Choroid plexus epithelial cell (primary cell): ENCODE measurements around the gene AP1B1.
"Not testable (repeated sequence)": the region's sequence is repeated elsewhere in the genome, so short reads cannot be mapped to it uniquely, and the experiment has no call there.

Source experiments
- DNase-seq: peaks from one replicate; pipeline ENCODE4 v3.0.0-alpha.2; 2010; ENCODE audit warnings: low read depth
- H3K4me3 ChIP-seq: 2 replicates; pipeline ENCODE4 v1.5.1; 2011; ENCODE audit warnings: low read depth, mild to moderate bottlenecking, control low read depth, low read length, moderate library complexity
- TF ChIP-seq, protein P1 (sequence below): conservative IDR thresholded peaks from 2 replicates; pipeline ENCODE4 v1.5.1; 2011; ENCODE audit warnings: low read depth, mild to moderate bottlenecking, control low read depth, inconsistent platforms, low read length, moderate library complexity

The AP1B1 gene

DNA sequence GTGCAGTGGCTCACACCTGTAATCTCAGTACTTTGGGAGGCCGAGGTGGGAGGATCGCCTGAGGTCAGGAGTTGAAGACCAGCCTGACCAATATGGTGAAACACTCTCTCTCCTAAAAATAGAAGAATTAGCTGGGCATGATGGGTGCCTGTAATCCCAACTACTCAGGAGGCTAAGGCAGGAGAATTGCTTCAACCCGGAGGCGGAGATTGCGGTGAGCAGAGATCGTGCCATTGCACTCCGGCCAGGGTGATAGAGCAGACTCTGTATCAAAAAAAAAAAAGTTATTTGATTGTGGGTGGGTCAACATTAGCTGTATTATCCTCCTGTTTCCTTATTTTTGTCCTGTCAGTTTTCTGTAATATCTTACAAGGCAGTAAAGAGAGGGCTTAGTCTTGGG lies 38.1 kb upstream of the AP1B1 start:
- TF ChIP-seq, protein P1, sequence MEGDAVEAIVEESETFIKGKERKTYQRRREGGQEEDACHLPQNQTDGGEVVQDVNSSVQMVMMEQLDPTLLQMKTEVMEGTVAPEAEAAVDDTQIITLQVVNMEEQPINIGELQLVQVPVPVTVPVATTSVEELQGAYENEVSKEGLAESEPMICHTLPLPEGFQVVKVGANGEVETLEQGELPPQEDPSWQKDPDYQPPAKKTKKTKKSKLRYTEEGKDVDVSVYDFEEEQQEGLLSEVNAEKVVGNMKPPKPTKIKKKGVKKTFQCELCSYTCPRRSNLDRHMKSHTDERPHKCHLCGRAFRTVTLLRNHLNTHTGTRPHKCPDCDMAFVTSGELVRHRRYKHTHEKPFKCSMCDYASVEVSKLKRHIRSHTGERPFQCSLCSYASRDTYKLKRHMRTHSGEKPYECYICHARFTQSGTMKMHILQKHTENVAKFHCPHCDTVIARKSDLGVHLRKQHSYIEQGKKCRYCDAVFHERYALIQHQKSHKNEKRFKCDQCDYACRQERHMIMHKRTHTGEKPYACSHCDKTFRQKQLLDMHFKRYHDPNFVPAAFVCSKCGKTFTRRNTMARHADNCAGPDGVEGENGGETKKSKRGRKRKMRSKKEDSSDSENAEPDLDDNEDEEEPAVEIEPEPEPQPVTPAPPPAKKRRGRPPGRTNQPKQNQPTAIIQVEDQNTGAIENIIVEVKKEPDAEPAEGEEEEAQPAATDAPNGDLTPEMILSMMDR = no peak
- H3K4me3 ChIP-seq = no peak overlapping the region
- no peak for DNase-seq

DNA sequence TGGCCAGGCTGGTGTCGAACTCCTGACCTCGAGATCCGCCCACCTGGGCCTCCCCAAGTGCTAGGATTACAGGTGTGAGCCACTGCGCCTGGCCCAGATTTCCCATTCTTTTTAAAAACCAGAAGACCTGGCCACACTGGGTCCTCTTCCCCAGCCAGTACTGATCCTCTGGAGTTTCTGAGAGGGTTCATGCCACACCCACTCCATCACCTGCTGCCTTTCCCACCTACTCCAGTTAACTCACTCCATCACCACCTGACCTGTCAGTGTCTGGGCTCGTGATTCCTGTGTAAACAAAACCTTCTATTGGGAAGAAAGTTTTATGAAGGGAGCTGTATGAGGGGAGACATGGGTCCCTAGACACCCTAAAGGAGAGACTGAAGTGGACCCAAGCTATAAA lies 30.3 kb upstream of the AP1B1 start:
- not testable (repeated sequence) for H3K4me3 ChIP-seq, DNase-seq

DNA sequence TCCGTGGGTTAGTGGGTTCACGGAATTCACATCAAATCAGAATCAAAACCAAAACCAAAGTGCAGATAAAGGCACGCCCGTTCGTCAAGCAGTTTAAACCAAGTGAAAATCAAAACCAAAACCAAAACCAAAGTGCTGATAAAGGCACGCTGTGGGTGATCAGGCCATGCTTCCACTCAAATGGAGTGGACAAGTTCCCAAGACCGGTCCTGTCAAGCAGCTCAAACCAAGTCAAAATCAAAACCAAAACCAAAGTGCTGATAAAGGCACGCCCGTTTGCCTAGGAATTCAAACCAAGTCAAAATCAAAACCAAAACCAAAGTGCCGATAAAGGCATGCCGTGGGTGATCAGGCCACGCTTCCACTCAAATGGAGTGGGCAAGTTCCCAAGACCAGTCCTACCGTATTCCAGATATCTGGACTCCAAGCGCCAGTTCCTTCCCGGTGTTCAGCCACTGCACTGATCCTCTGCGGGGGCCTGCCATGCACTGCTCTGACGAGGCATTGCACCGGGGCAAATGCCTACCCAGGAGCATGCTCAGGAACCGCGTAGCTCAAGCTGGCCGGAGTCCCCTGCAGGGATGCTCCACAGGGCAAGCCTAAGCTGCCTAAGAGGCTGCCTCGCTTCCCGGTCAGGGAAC lies 26.7 kb upstream of the AP1B1 start:
- H3K4me3 ChIP-seq = not testable (repeated sequence)
- DNase-seq = peak; percentile 3

DNA sequence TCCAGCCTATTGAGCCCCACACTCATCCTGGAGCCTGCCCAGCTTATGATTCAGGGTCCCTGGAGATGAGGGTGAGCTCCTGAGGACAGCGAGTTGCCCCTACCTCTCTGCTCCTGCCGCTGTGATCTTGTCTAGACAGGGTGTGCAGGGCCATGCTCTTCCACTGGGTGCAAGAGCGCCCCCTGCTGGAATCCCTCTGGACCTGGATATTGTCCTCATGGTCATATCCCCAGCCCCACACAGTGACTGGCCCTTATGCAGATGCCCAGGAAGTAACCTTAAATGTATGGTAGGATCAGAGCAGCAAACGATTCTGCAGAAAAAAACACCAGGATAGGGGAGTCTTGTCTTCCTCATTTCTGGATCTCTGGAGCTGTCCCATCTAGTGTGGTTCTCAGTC lies 24.4 kb upstream of the AP1B1 start:
- not testable (repeated sequence) for DNase-seq, H3K4me3 ChIP-seq
- TF ChIP-seq, protein P1 = peak; percentile 40

DNA sequence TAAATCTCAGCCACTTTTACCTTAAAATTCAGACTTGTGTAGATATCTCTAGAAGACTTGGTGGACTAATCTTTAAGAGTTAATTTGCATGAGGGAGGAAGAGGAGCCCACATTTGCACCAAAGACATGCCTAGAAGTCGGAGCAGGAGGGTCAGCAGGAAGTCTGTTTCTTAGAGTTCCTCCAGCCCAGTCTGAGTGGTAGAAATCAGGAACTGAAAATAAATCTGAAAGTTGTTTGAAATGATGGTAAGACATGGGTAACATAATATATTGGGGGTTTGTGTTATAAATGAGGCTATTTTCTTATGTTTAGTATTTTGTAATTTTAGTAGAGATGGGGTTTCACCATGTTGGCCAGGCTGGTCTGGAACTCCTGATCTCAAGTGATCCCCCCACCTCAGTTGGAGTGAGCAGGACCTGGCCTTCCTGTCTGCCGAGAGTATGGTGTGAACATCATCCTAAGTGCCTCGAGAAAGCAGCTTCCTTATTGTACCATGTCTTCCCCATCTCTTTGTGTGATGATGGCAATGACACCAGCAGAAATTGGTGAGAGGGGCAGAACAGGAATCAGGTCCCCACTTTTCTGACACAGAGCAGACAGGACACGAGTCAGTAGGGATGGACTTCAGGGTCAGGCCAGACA lies 23.3 kb upstream of the AP1B1 start:
- not testable (repeated sequence) for DNase-seq, H3K4me3 ChIP-seq

DNA sequence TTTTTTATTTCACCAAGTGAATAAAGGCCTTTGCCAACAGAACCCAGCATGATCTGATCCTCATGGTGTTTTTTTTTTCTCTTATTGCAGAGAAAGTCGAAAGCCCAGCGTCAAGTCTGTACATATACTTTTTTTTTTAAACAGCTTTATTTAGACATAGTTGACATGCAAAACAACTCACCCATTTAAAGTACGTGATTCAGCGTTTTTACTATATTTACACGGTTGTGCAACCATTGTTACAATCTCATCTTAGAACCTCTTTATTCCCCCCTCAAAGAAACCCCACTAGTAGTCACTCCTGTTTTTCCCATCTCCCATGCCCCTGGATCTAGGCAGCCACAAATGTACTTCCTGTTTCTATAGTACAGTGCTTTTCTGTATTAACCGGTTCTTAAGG lies 20.6 kb upstream of the AP1B1 start:
- DNase-seq = no peak
- TF ChIP-seq, protein P1 = no peak
- no peak overlapping the region for H3K4me3 ChIP-seq

DNA sequence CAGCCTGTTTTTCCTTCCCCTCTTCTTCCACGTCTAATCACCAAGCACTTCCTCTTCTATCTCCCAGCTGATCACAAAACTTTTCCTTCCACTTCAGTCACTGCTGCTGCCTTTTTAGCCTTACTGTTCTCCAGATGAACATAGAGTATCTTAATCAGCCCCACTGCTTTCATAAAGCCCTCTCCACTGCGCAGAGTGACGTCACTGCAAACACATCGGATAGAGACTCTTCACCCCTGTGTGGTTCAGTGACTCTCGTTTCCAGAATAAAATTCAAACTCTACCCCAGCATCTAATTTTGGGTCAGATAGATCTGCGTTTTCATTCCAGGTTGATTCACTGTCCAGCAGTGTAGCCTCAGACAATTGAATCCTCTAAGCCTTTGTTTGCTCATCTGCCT lies 13.2 kb upstream of the AP1B1 start:
- H3K4me3 ChIP-seq, DNase-seq: not testable (repeated sequence)

DNA sequence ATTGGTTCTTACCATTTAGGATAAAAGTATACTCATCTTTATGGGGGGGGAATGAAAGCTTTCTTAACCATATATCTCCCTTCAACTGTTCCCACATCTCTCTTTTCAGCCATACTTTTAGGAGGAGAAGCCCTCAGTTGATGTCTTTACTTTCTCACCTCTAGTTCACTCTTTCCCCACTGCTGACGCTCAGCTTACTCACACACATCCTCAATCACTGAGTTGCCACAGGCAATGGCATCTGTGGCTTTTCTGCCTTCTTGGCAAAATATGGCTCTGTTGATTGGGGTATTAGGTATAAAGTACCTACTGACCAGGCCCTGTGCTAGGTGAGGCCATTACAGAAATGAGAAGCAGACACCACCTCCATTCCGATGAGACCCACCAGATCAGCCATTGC lies 12.2 kb upstream of the AP1B1 start:
- no peak for DNase-seq
- no peak overlapping the region for H3K4me3 ChIP-seq
- TF ChIP-seq, protein P1 = no peak

DNA sequence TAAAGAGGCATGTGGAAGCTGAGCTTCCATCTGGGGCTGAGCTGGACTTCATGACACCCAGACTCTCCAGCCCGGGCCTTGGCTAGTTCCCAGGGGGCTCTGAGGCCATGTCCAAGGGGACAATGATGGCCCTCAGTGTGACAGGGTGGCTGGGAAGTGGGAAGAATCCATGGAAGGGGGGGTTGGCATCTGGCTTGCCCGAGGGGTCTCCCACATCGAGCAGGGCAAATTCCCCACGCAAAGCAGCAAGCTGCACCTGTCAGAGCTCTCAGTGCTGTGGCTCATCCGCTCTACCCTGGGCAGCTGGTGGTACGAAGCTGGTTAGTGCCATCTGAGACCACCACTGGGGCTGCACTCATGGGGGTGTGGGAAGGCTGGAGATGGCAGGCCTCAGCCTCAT lies 9.4 kb upstream of the AP1B1 start:
- TF ChIP-seq, protein P1 = no peak
- DNase-seq = no peak
- no peak overlapping the region for H3K4me3 ChIP-seq
